Activated CD4-positive, CD25-positive, alpha-beta regulatory T cell treated with anti-CD3 and anti-CD28 coated beads, Interleukin-2, amount 50 U/mL, for 16 hours (primary cell): ENCODE measurements around the gene CYP3A7.
"Not testable (repeated sequence)": the region's sequence is repeated elsewhere in the genome, so short reads cannot be mapped to it uniquely, and the experiment has no call there.

Experiments
- DNase-seq: peaks from one replicate; pipeline ENCODE4 v3.0.0-alpha.2; 2020; ENCODE audit warnings: low read depth, low spot score

CYP3A7 gene

DNA sequence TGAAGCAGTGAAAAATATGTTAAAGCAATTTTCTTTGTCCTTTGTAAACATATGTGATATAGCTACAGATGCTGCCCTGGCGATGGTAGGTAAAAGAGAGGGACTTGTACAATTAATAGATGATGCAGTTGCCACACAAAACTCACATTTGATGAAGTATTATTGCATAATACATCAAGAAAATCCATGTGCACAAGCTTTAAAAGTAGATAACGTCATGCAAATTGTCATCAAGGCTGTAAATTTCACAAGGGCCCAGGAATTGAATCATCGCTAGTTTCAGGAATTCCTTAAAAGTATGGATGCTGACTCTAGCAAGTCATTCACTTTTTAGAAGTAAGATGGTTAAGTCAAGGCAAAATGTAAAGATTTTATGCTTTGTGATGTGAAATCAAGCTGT is 65.2 kb downstream of the CYP3A7 start:
- DNase-seq, result no peak

DNA sequence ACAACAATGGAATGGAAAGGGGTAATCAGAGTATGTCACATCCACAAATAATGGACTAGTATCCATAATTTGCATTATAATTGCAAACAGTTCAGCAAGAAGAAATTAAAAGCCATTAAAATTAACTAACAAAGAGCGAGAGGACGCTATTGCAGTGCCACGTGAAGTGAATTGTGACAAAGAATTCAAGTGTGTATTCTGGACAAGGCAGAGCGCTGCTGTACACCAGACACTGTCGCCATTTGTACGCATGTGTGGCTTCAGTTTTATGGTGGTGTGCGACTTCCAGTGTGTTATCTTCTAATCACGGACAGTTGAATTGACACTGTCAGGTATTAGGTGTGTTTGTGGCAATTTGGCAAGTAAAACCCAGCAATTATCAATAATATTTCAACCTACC is 66.5 kb downstream of the CYP3A7 start:
- no peak for DNase-seq

DNA sequence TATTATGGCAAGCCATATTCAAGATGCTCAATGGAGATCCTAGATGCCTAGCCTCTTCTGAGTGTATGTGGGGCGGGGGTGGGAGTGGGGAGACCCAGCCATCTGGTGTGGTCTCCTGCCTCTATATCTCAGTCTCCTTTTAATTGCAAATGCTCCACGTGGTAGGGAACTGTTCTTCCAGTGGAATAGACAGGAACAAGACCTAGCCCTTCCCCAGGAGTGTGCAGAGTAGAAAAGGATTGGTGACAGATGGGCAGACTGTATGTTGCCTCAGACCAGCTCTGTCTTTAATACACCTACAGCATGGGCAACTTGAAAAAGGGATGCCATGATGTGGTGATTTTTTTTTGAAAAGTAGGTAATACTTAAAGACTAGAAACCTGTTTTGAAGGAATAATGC is 67.8 kb downstream of the CYP3A7 start:
- no peak for DNase-seq

DNA sequence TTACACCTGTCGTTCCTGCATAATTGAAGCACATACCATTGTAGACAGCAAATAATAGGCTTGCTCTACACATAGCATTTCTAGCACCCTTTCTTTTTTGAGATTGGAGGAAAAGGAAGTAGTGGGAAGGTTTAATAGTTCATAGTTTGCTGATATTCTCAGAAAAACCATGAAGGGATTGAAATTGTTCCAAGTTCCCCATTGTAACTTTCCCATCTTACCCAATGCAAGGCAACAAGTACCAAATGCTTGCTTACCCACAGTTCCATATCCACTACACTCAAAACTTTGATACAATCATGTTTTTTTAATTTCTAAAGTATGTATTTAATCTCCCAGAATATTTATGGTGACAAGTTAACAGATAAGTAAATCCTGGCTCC is 69.0 kb downstream of the CYP3A7 start:
- DNase-seq, result no peak

DNA sequence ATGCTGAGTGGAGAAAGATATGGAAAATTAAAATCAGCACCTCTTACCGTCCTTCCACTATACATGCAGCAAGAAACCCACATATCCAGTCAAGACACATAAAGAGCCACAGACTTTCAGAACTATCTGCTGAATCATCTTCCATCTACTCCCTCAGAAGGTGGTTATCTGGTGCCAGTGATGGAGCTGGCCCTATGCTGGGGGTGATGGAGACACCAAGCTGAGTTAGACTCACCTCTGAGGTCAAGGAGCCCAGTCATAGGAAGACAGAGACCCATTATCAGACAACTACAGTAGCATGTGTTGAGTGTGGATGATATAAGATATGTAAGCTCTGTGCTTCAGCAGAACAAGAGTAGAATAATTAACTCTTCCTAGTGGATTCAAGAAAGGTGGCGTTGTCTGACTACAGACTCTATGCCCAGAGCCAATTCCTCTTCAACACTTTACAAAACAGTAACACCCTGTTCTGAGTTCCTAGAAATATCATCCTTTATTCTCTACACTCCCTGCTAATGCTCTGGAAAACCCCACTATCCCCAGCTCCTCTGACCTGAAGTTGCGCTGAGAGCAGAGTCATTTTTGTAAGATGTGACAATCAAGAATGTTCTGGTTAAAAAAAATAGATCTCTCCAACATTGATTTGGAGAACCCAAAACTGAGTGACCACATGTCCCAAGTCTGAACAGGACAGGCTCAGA is 69.5 kb downstream of the CYP3A7 start:
- DNase-seq, result no peak

DNA sequence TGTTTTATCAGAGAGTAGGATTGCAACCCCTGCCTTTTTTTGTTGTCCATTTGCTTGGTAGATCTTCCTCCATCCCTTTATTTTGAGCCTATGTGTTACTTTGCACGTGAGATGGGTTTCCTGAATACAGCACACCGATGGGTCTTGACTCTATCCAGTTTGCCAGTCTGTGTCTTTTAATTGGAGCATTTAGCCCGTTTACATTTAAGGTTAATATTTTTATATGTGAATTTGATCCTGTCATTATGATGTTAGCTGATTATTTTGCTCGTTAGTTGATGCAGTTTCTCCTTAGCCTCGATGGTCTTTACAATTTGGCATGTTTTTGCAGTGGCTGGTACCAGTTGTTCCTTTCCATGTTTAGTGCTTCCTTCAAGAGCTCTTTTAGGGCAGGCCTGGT is 77.1 kb downstream of the CYP3A7 start:
- DNase-seq, result not testable (repeated sequence)
